Adrenal gland (tissue), 12 donors: ENCODE results near the gene TANK. TPM values are rescaled to one million over a fixed set of nuclear protein-coding genes. Genes with fewer than 3 reads are reported as not detected.

ENCODE experiments used
- DNase-seq, 7 donors: peaks; one replicate each; pipeline ENCODE4 v3.0.0-alpha.2; 2019 to 2020
- H3K27ac ChIP-seq, 5 donors: fragments of 200-600 bp; sonication (generic) in 4 of 5; 1 replicate in 3 of 5; 2 replicates in 2 of 5; pipeline versions ENCODE4 v1.5.1 to v1.8.0; 2016 to 2020; ENCODE audit warnings: mild to moderate bottlenecking in 1 of 5
- H3K27me3 ChIP-seq: fragments of 200-600 bp; 2 replicates; pipeline ENCODE4 v1.8.0; 2021
- H3K36me3 ChIP-seq, 2 donors: fragments of 200-600 bp; replicated peaks in 1 of 2; 1 replicate in 1 of 2; 2 replicates in 1 of 2; pipeline versions ENCODE4 v1.5.1 to v1.8.0; 2018 to 2022
- H3K4me1 ChIP-seq, 2 donors: fragments of 200-600 bp; replicated peaks in 1 of 2; 1 replicate in 1 of 2; 2 replicates in 1 of 2; pipeline versions ENCODE4 v1.5.1 to v1.8.0; 2018 to 2021
- H3K4me3 ChIP-seq, 4 donors: fragments of 200-600 bp; sonication (generic) in 3 of 4; one replicate each; pipeline ENCODE4 v1.5.1; 2016 to 2018
- H3K9me3 ChIP-seq, 3 donors: fragments of 200-600 bp; sonication (generic) in 1 of 3; replicated peaks in 1 of 3; 1 replicate in 2 of 3; 2 replicates in 1 of 3; pipeline versions ENCODE4 v1.5.1 to v1.8.0; 2016 to 2021
- POLR2A ChIP-seq, 2 donors: fragments of 450-650 bp; IDR thresholded peaks; one replicate each; pipeline ENCODE4 v1.6.1; 2017; ENCODE audit warnings: antibody characterized with exemption in 2 of 2, mild to moderate bottlenecking in 2 of 2, moderate library complexity in 1 of 2
- WGBS, 4 donors: extraction: QIAGEN DNeasy Blood & Tissue Kit in 2 of 4; methylation state at CpG; one replicate each; pipeline versions ENCODE4 v1.1.5 to v1.1.7; 2013 to 2017; 5-methylcytosine and 5-hydroxymethylcytosine counted together
- intact Hi-C, 2 donors: fragments of 100-400 bp; cut with DNase I; formaldehyde crosslinking; loops; one replicate each; pipeline versions ENCODE4 v1.14.1 to v1.15.0; 2022 to 2023
- polyA plus RNA-seq, 3 donors: library from polyadenylated mRNA; stranded (reverse); fragments of 200-250 nt in 2 of 3; fragments of 350-450 nt in 1 of 3; fragmentation: Illumina TruSeq in 1 of 3; extraction: RNeasy Lipid Tissue Mini Kit (QIAGEN cat#74804) in 1 of 3; gene quantifications; one replicate each; pipeline ENCODE4 v1.2.3, GENCODE V29; 2013 to 2014
- total RNA-seq, 9 donors: library from RNA; depleted of rRNA in 4 of 9; stranded (reverse); fragments of >200 nt in 4 of 9; fragments of 120-200 nt in 1 of 9; fragmentation: NEBNext Ultra II Directional in 1 of 9; extraction: Animal tissue kit (Norgen Biotek cat#: 25700) in 1 of 9; gene quantifications; one replicate each; pipeline versions ENCODE4 v1.1.0 to v1.2.4, GENCODE V29; 2013 to 2023
- TF ChIP-seq, protein P1 (sequence below), 6 experiments: fragments of 450-650 bp in 4 of 6; fragments of 200-600 bp in 2 of 6; sonication (generic) in 1 of 6; IDR thresholded peaks; 1 replicate in 5 of 6; 2 replicates in 1 of 6; pipeline versions ENCODE4 v1.5.1 to v1.8.0; 2016 to 2021; ENCODE audit warnings: antibody characterized with exemption in 6 of 6, mild to moderate bottlenecking in 2 of 6, moderate library complexity in 1 of 6
- donor health status: healthy with polysubstance abuse.
- donor health status: Bipolar disorder and iron deficiency.
- donor health status: DM: yes; HTN: yes; CAD: no.
- donor health status: DM: no; HTN: no; CAD: no.
- donor health status: DM: no; HTN: no; CAD: no.
- donor health status: DM: yes; HTN: yes; CAD: no.

TANK gene
- total and polyA plus RNA-seq, 12 donors: 23.7 to 90.9 (median 55.0) TPM

DNA sequence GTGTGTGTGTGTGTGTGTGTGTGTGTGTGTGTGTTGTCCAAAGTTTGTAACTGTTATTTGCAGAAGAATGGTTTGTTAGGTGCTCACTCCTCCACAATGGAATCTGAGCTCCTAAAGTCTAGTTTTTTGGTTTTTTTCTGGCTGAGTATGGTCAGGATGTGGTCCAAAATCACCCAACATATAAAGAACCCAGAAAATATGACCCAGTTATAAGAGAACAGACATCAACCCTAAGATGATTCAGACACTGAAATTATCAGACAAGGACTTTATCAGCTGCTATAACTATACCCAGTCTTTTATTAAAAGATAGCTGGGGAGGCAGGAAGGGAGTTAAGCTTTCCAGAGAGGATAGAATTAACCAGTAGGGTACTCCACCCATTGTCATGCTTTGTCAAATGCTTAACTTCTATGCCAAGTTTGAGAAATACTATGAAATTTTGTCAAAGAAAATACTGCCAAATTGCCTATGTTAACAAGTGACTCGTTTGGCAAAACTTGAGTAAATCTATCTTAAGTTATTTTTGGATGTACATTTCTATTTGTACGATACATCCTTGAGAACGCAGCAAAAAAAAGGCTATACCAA lies 57.5 kb downstream of the TANK start:
- no peak for TF ChIP-seq POLR2A (IDR thresholded peaks at IDR 0.05)
- TF ChIP-seq, protein P1, sequence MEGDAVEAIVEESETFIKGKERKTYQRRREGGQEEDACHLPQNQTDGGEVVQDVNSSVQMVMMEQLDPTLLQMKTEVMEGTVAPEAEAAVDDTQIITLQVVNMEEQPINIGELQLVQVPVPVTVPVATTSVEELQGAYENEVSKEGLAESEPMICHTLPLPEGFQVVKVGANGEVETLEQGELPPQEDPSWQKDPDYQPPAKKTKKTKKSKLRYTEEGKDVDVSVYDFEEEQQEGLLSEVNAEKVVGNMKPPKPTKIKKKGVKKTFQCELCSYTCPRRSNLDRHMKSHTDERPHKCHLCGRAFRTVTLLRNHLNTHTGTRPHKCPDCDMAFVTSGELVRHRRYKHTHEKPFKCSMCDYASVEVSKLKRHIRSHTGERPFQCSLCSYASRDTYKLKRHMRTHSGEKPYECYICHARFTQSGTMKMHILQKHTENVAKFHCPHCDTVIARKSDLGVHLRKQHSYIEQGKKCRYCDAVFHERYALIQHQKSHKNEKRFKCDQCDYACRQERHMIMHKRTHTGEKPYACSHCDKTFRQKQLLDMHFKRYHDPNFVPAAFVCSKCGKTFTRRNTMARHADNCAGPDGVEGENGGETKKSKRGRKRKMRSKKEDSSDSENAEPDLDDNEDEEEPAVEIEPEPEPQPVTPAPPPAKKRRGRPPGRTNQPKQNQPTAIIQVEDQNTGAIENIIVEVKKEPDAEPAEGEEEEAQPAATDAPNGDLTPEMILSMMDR (IDR thresholded peaks at IDR 0.05): no peak
- 73 to 89% (median 79%) methylated on average over 3 of the region's 3 CpGs for WGBS, 4 donors
- no peaks in the 10 kb centered on the region for H3K27me3 ChIP-seq
- no peak overlapping the region for H3K4me3 ChIP-seq
- H3K27ac ChIP-seq: no peak overlapping the region
- intact Hi-C loops: no loop called here
- H3K4me1 ChIP-seq: no peaks in the 10 kb centered on the region
- no peaks in the 10 kb centered on the region for H3K9me3 ChIP-seq
- H3K36me3 ChIP-seq: no peaks in the 10 kb centered on the region
- no peak for DNase-seq

- 96 to 100% (median 100%) methylated on average over 1 of the region's 1 CpG for WGBS, 4 donors
- Histone ChIP-seq H3K27ac (no peak overlapping the region), H3K4me3 (no peak overlapping the region), H3K27me3 (no peaks in the 10 kb centered on the region), H3K9me3 (no peaks in the 10 kb centered on the region), H3K36me3 (no peaks in the 10 kb centered on the region), H3K4me1 (no peaks in the 10 kb centered on the region)
- intact Hi-C loops: no loop called here
- DNase-seq: no peak
- TF ChIP-seq, protein P1 (IDR thresholded peaks at IDR 0.05): no peak
- TF ChIP-seq POLR2A (IDR thresholded peaks at IDR 0.05): no peak
Measured at GRCh38 chr2:161219211-161219610, 59.0 kb downstream of the TANK start.

GRCh38 chr2:161223139-161223732 lies 63.0 kb downstream of the TANK start:
- Histone ChIP-seq H3K36me3 (peaks cover 0 to 11% of the 10 kb centered on the region in 2 donors), H3K27me3 (no peaks in the 10 kb centered on the region), H3K27ac (no peak overlapping the region), H3K9me3 (no peaks in the 10 kb centered on the region), H3K4me1 (no peaks in the 10 kb centered on the region), H3K4me3 (no peak overlapping the region)
- TF ChIP-seq, protein P1 (IDR thresholded peaks at IDR 0.05): peak; percentile 55 to 77 (median 67)
- no peak for TF ChIP-seq POLR2A (IDR thresholded peaks at IDR 0.05)
- 62 to 70% (median 66%) methylated on average over 3 of the region's 3 CpGs for WGBS, 4 donors
- intact Hi-C loops: no loop called here
- peak in 1 of 7 donors; percentile 12 for DNase-seq

DNA sequence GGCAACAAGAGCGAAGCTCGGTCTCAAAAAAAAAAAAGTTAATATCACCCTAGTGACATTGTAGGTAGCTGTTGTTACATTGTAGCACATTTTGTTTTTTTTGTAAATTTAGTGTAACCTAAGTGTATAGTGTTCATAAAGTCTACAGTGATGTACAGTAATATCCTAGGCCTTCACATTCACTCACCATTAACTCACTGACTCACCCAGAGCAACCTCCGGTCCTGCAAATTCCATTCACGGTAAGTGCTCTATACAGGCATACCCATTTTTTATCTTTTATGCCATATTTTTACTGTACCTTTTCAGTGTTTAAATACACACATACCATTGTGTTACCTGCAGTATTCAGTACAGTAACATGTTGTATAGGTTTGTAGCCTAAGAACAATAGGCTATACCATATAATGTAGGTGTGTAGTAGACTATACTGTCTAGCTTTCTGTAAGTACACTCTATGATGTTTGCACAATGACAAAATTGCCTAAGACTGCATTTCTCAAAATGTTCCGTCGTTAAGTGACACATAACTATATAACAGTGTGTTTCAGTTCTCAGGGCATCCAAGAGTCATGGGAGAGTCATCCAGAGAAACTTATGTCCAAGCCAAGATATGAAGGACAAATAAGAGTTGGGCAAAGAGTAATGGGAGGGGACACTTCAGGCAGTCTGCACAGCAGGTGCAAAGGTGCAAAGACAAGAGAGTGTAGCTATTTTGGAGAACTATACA lies 68.4 kb downstream of the TANK start:
- H3K36me3 ChIP-seq: peaks cover 0 to 29% of the 10 kb centered on the region in 2 donors
- H3K27me3 ChIP-seq: no peaks in the 10 kb centered on the region
- H3K9me3 ChIP-seq: no peaks in the 10 kb centered on the region
- 86 to 91% (median 88%) methylated on average over 6 of the region's 6 CpGs for WGBS, 4 donors
- DNase-seq: no peak
- H3K27ac ChIP-seq: no peak overlapping the region
- no peaks in the 10 kb centered on the region for H3K4me1 ChIP-seq
- no peak for TF ChIP-seq POLR2A (IDR thresholded peaks at IDR 0.05)
- TF ChIP-seq, protein P1 (IDR thresholded peaks at IDR 0.05): no peak
- intact Hi-C loops: no loop called here
- H3K4me3 ChIP-seq: no peak overlapping the region
